Neural cell (in vitro differentiated cells): ENCODE data around the gene TXNL1. TPM values are rescaled to one million over a fixed set of nuclear protein-coding genes. Genes with fewer than 3 reads are reported as not detected.

Experiments used
- H2AFZ ChIP-seq: fragments of 200-600, 300-800 bp; sonication (generic), shearing (Covaris generic); 2 replicates; pipeline ENCODE4 v1.6.0; 2014; ENCODE audit warnings: low read depth, mild to moderate bottlenecking, antibody characterized with exemption, low read length, moderate library complexity
- H3F3A ChIP-seq: fragments of 200-600 bp; shearing (Covaris generic); 2 replicates; pipeline ENCODE4 v1.6.1; 2016; ENCODE audit warnings: mild to moderate bottlenecking, moderate library complexity, mixed read lengths, antibody characterized with exemption, low read length; ENCODE audit not compliant: insufficient read depth, poor library complexity, severe bottlenecking
- H3K27ac ChIP-seq: fragments of 200-600, 300-800 bp; sonication (generic), shearing (Covaris generic); 2 replicates; pipeline ENCODE4 v1.5.1; 2014; ENCODE audit warnings: mild to moderate bottlenecking, low read length, moderate library complexity
- H3K27me3 ChIP-seq: fragments of 300-800, 200-600 bp; sonication (generic), shearing (Covaris generic); 2 replicates; pipeline ENCODE4 v1.6.0; 2014; ENCODE audit warnings: mild to moderate bottlenecking, low read depth, low read length, moderate library complexity; ENCODE audit not compliant: insufficient read depth
- H3K36me3 ChIP-seq: fragments of 300-800, 200-600 bp; sonication (generic), shearing (Covaris generic); 2 replicates; pipeline ENCODE4 v1.5.1; 2014; ENCODE audit warnings: mild to moderate bottlenecking, antibody characterized with exemption, low read length, moderate library complexity; ENCODE audit not compliant: insufficient read depth
- H3K4me2 ChIP-seq: fragments of 300-800, 200-600 bp; sonication (generic), shearing (Covaris generic); 2 replicates; pipeline ENCODE4 v1.6.0; 2014; ENCODE audit warnings: mild to moderate bottlenecking, low read length
- H3K4me3 ChIP-seq: fragments of 300-800, 200-600 bp; sonication (generic), shearing (Covaris generic); 2 replicates; pipeline ENCODE4 v1.5.1; 2014; ENCODE audit warnings: mild to moderate bottlenecking, low read length, moderate library complexity
- H3K79me2 ChIP-seq: fragments of 200-600 bp; shearing (Covaris generic); replicated peaks from 2 replicates; pipeline ENCODE4 v1.6.0; 2014; ENCODE audit warnings: mild to moderate bottlenecking, low read length, moderate library complexity; ENCODE audit not compliant: insufficient read depth
- H3K9ac ChIP-seq: fragments of 300-800, 200-600 bp; sonication (generic), shearing (Covaris generic); 2 replicates; pipeline ENCODE4 v1.6.1; 2016; ENCODE audit warnings: mild to moderate bottlenecking, low read length, mixed read lengths
- H3K9me2 ChIP-seq: fragments of 200-600 bp; shearing (Covaris generic); 2 replicates; pipeline ENCODE4 v1.6.1; 2016; ENCODE audit warnings: mild to moderate bottlenecking, low read length, mixed read lengths; ENCODE audit not compliant: insufficient read depth
- H3K9me3 ChIP-seq: fragments of 200-600, 300-800 bp; sonication (generic), shearing (Covaris generic); 2 replicates; pipeline ENCODE4 v1.6.1; 2016; ENCODE audit warnings: mild to moderate bottlenecking, mixed run types, low read length, moderate library complexity, mixed read lengths
- H4K20me1 ChIP-seq: fragments of 200-600 bp; shearing (Covaris generic); 2 replicates; pipeline ENCODE4 v1.6.1; 2016; ENCODE audit warnings: mild to moderate bottlenecking, mixed run types; ENCODE audit not compliant: insufficient read depth
- EP300 ChIP-seq: fragments of 450-650 bp; conservative IDR thresholded peaks from 2 replicates; pipeline ENCODE4 v1.6.1; 2014; ENCODE audit warnings: antibody characterized with exemption, mild to moderate bottlenecking, moderate library complexity; ENCODE audit not compliant: poor library complexity, severe bottlenecking
- EZH2 ChIP-seq: fragments of 200-600, 300-800 bp; shearing (Covaris generic), sonication (generic); IDR thresholded peaks from 2 replicates; pipeline ENCODE4 v1.6.1; 2014; ENCODE audit warnings: antibody characterized with exemption, low read length, borderline replicate concordance, mild to moderate bottlenecking; ENCODE audit not compliant: insufficient read depth, poor library complexity, severe bottlenecking
- MXI1 ChIP-seq: fragments of 450-650 bp; conservative IDR thresholded peaks from 2 replicates; pipeline ENCODE4 v1.6.1; 2014; ENCODE audit warnings: antibody characterized with exemption, mild to moderate bottlenecking; ENCODE audit not compliant: poor library complexity, severe bottlenecking
- POLR2AphosphoS5 ChIP-seq: IDR thresholded peaks from 2 replicates; pipeline ENCODE4 v1.6.1; 2012
- RAD21 ChIP-seq: fragments of 450-650 bp; conservative IDR thresholded peaks from 2 replicates; pipeline ENCODE4 v1.6.1; 2014; ENCODE audit warnings: antibody characterized with exemption, mild to moderate bottlenecking, moderate library complexity
- SMC3 ChIP-seq: fragments of 450-650 bp; conservative IDR thresholded peaks from 2 replicates; pipeline ENCODE4 v1.6.1; 2014; ENCODE audit warnings: antibody characterized with exemption, mild to moderate bottlenecking, moderate library complexity; ENCODE audit not compliant: poor library complexity
- TAF1 ChIP-seq: IDR thresholded peaks from 2 replicates; pipeline ENCODE4 v1.6.1; 2012; ENCODE audit warnings: low read depth
- polyA plus RNA-seq: library from polyadenylated mRNA; depleted of rRNA; stranded (reverse); fragments of >200 nt; gene quantifications from 2 replicates; pipeline ENCODE4 v1.2.3, GENCODE V29; 2014
- TF ChIP-seq, protein P1 (sequence below): fragments of 450-650 bp; IDR thresholded peaks from 2 replicates; pipeline ENCODE4 v1.5.1; 2014; ENCODE audit warnings: antibody characterized with exemption, mild to moderate bottlenecking, moderate library complexity; ENCODE audit not compliant: poor library complexity, severe bottlenecking
- TF ChIP-seq, protein P2 (sequence below): IDR thresholded peaks from 2 replicates; pipeline ENCODE4 v1.6.1; 2012; ENCODE audit warnings: borderline replicate concordance

The TXNL1 gene
- polyA plus RNA-seq, 1 donor from 2014 or later = 84.7 TPM

DNA sequence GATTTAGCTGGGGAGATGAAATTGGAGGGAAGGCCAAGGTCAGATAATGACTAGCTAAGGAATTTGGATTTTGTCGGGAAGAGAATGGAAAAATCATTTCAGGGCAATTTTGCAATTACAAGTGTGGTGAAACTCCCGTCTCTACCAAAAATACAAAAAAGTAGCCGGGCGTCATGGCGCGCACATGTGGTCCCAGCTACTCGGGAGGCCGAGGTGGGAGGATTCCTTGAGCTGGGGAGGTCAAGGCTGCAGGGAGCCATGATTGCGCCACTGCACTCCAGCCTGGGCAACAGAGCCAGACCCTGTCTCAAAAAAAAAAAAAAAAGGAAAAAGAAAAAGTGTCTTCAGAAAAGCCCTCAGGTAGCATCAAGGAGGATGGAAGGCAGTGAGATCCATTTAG is 1.2 kb upstream of the TXNL1 start:
- Histone ChIP-seq H4K20me1 (no peaks in the 10 kb centered on the region), H2AFZ (peak overlapping the region; percentile 96), H3K79me2 (peaks cover 35% of the 10 kb centered on the region), H3K9me2 (no peaks in the 10 kb centered on the region), H3K27me3 (no peaks in the 10 kb centered on the region), H3K27ac (peak overlapping the region; percentile 84), H3K36me3 (no peaks in the 10 kb centered on the region), H3K4me3 (peak overlapping the region; percentile 99), H3K4me2 (peak overlapping the region; percentile 85), H3K9me3 (no peaks in the 10 kb centered on the region), H3F3A (peaks cover 4% of the 10 kb centered on the region), H3K9ac (no peak overlapping the region)
- TF ChIP-seq TAF1 (no peak), EP300 (no peak), POLR2AphosphoS5 (no peak), RAD21 (no peak), SMC3 (no peak), MXI1 (no peak), EZH2 (no peak)
- TF ChIP-seq, protein P1, sequence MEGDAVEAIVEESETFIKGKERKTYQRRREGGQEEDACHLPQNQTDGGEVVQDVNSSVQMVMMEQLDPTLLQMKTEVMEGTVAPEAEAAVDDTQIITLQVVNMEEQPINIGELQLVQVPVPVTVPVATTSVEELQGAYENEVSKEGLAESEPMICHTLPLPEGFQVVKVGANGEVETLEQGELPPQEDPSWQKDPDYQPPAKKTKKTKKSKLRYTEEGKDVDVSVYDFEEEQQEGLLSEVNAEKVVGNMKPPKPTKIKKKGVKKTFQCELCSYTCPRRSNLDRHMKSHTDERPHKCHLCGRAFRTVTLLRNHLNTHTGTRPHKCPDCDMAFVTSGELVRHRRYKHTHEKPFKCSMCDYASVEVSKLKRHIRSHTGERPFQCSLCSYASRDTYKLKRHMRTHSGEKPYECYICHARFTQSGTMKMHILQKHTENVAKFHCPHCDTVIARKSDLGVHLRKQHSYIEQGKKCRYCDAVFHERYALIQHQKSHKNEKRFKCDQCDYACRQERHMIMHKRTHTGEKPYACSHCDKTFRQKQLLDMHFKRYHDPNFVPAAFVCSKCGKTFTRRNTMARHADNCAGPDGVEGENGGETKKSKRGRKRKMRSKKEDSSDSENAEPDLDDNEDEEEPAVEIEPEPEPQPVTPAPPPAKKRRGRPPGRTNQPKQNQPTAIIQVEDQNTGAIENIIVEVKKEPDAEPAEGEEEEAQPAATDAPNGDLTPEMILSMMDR = no peak
- TF ChIP-seq, protein P2, sequence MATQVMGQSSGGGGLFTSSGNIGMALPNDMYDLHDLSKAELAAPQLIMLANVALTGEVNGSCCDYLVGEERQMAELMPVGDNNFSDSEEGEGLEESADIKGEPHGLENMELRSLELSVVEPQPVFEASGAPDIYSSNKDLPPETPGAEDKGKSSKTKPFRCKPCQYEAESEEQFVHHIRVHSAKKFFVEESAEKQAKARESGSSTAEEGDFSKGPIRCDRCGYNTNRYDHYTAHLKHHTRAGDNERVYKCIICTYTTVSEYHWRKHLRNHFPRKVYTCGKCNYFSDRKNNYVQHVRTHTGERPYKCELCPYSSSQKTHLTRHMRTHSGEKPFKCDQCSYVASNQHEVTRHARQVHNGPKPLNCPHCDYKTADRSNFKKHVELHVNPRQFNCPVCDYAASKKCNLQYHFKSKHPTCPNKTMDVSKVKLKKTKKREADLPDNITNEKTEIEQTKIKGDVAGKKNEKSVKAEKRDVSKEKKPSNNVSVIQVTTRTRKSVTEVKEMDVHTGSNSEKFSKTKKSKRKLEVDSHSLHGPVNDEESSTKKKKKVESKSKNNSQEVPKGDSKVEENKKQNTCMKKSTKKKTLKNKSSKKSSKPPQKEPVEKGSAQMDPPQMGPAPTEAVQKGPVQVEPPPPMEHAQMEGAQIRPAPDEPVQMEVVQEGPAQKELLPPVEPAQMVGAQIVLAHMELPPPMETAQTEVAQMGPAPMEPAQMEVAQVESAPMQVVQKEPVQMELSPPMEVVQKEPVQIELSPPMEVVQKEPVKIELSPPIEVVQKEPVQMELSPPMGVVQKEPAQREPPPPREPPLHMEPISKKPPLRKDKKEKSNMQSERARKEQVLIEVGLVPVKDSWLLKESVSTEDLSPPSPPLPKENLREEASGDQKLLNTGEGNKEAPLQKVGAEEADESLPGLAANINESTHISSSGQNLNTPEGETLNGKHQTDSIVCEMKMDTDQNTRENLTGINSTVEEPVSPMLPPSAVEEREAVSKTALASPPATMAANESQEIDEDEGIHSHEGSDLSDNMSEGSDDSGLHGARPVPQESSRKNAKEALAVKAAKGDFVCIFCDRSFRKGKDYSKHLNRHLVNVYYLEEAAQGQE = no peak

DNA sequence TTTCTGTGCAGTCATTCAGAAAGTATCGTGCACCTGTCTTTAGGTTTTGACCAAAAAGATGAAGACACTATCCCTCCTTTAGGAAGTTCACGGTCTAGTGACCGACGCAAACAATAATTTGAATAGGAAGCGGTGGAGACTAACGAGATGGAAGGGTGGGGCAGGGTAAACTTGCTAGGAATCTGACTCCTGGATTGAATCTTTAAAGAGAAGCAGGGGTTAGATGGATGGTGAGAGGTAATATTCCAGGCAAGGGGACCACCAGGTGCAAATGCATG is 651 bp upstream of the TXNL1 start:
- no peaks in the 10 kb centered on the region for H3K27me3 ChIP-seq
- H3K9me2 ChIP-seq = no peaks in the 10 kb centered on the region
- peak overlapping the region; percentile 96 for H2AFZ ChIP-seq
- peaks cover 4% of the 10 kb centered on the region for H3F3A ChIP-seq
- H3K27ac ChIP-seq = peak overlapping the region; percentile 84
- H4K20me1 ChIP-seq = no peaks in the 10 kb centered on the region
- no peaks in the 10 kb centered on the region for H3K36me3 ChIP-seq
- H3K9ac ChIP-seq = peak overlapping the region; percentile 65
- peak overlapping the region; percentile 85 for H3K4me2 ChIP-seq
- TF ChIP-seq POLR2AphosphoS5 (no peak), MXI1 (no peak)
- peak overlapping the region; percentile 99 for H3K4me3 ChIP-seq
- no peaks in the 10 kb centered on the region for H3K9me3 ChIP-seq
- peaks cover 40% of the 10 kb centered on the region for H3K79me2 ChIP-seq

GRCh38 chr18:56637711-56638231 is 621 bp downstream of the TXNL1 start:
- Histone ChIP-seq H3K27me3 (no peaks in the 10 kb centered on the region), H3K27ac (peak overlapping the region; percentile 96), H3K9ac (peak overlapping the region; percentile 97), H3K36me3 (no peaks in the 10 kb centered on the region), H3K79me2 (peaks cover 46% of the 10 kb centered on the region), H3K9me3 (no peaks in the 10 kb centered on the region), H3K4me3 (peak overlapping the region; percentile 99), H2AFZ (peak overlapping the region; percentile 91), H3K9me2 (no peaks in the 10 kb centered on the region), H4K20me1 (no peaks in the 10 kb centered on the region), H3F3A (peaks cover 4% of the 10 kb centered on the region), H3K4me2 (peak overlapping the region; percentile 62)
- no peak for TF ChIP-seq POLR2AphosphoS5
- TF ChIP-seq EP300 = no peak
- no peak for TF ChIP-seq SMC3
- no peak for TF ChIP-seq MXI1
- TF ChIP-seq, protein P2 = no peak
